Neural progenitor cell (in vitro differentiated cells): ENCODE results near the gene HIBADH. TPM values are rescaled to one million over a fixed set of nuclear protein-coding genes. Genes with fewer than 3 reads are reported as not detected.

Source experiments
- DNase-seq: peaks from one replicate; pipeline ENCODE4 v3.0.0-alpha.2; 2016; ENCODE audit warnings: low spot score
- H2AFZ ChIP-seq: fragments of 200-600 bp; sonication (generic); replicated peaks from 2 replicates; pipeline ENCODE4 v1.6.1; 2016; ENCODE audit warnings: antibody characterized with exemption
- H3F3A ChIP-seq: fragments of 200-600 bp; sonication (generic); 2 replicates; pipeline ENCODE4 v1.6.1; 2016; ENCODE audit warnings: antibody characterized with exemption, low read depth
- H3K27ac ChIP-seq: fragments of 200-600 bp; sonication (generic); 2 replicates; pipeline ENCODE4 v1.5.1; 2016; ENCODE audit warnings: mild to moderate bottlenecking
- H3K27me3 ChIP-seq: fragments of 200-600 bp; sonication (generic); 2 replicates; pipeline ENCODE4 v1.6.1; 2016; ENCODE audit warnings: mild to moderate bottlenecking, moderate library complexity
- H3K36me3 ChIP-seq: fragments of 200-600 bp; sonication (generic); 2 replicates; pipeline ENCODE4 v1.5.1; 2016
- H3K4me1 ChIP-seq: fragments of 200-600 bp; sonication (generic); 2 replicates; pipeline ENCODE4 v1.6.1; 2016; ENCODE audit warnings: mixed run types
- H3K4me2 ChIP-seq: fragments of 200-600 bp; sonication (generic); 2 replicates; pipeline ENCODE4 v1.6.1; 2016
- H3K4me3 ChIP-seq: fragments of 200-600 bp; sonication (generic); 2 replicates; pipeline ENCODE4 v1.5.1; 2016
- H3K79me2 ChIP-seq: fragments of 200-600 bp; sonication (generic); 2 replicates; pipeline ENCODE4 v1.6.1; 2016; ENCODE audit warnings: low read depth
- H3K9ac ChIP-seq: fragments of 200-600 bp; sonication (generic); 2 replicates; pipeline ENCODE4 v1.6.1; 2016
- H3K9me3 ChIP-seq: fragments of 200-600 bp; sonication (generic); 2 replicates; pipeline ENCODE4 v1.5.1; 2016; ENCODE audit warnings: low read depth
- H4K20me1 ChIP-seq: fragments of 200-600 bp; sonication (generic); 2 replicates; pipeline ENCODE4 v1.6.1; 2016; ENCODE audit warnings: low read depth
- H3K27ac Mint-ChIP-seq: 3 replicates; pipeline ENCODE4 v1.8.0; 2021; ENCODE audit warnings: mixed read lengths
- H3K27me3 Mint-ChIP-seq: 2 replicates; pipeline ENCODE4 v1.8.0; 2022; ENCODE audit warnings: low read depth, mild to moderate bottlenecking, inconsistent platforms, moderate library complexity, mixed read lengths; ENCODE audit not compliant: insufficient read depth
- H3K36me3 Mint-ChIP-seq: 3 replicates; pipeline ENCODE4 v1.8.0; 2021; ENCODE audit warnings: mixed read lengths
- H3K4me1 Mint-ChIP-seq: 3 replicates; pipeline ENCODE4 v1.8.0; 2021; ENCODE audit warnings: mixed read lengths
- H3K4me3 Mint-ChIP-seq: 3 replicates; pipeline ENCODE4 v1.8.0; 2021; ENCODE audit warnings: mild to moderate bottlenecking, moderate library complexity, mixed read lengths
- H3K9me3 Mint-ChIP-seq: 3 replicates; pipeline ENCODE4 v1.8.0; 2020; ENCODE audit warnings: mixed read lengths
- CTCF ChIP-seq: fragments of 200-600 bp; sonication (generic); IDR thresholded peaks from 2 replicates; pipeline ENCODE4 v1.5.1; 2017; ENCODE audit warnings: antibody characterized with exemption, mild to moderate bottlenecking
- EZH2 ChIP-seq: fragments of 200-600 bp; sonication (generic); IDR thresholded peaks from 2 replicates; pipeline ENCODE4 v1.6.1; 2017; ENCODE audit warnings: antibody characterized with exemption, mild to moderate bottlenecking, moderate library complexity
- EZH2phosphoT487 ChIP-seq: fragments of 200-600 bp; sonication (generic); IDR thresholded peaks from 2 replicates; pipeline ENCODE4 v1.6.1; 2017; ENCODE audit warnings: antibody characterized with exemption
- total RNA-seq: library from RNA; depleted of rRNA; stranded (reverse); fragments of >200 nt; gene quantifications from 2 replicates; pipeline ENCODE4 v1.2.3, GENCODE V29; 2015; ENCODE audit warnings: low replicate concordance

Gene HIBADH
- total RNA-seq, 1 donor from 2014 or later: 88.6 TPM

GRCh38 chr7:27690649-27691048, 28.0 kb upstream of the HIBADH start:
- TF ChIP-seq CTCF: no peak
- no peak for TF ChIP-seq EZH2
- no peak for TF ChIP-seq EZH2phosphoT487
- H3K27me3 Mint-ChIP-seq: peaks cover 2% of the 10 kb centered on the region
- peaks cover 4% of the 10 kb centered on the region for H3K4me1 ChIP-seq

DNA sequence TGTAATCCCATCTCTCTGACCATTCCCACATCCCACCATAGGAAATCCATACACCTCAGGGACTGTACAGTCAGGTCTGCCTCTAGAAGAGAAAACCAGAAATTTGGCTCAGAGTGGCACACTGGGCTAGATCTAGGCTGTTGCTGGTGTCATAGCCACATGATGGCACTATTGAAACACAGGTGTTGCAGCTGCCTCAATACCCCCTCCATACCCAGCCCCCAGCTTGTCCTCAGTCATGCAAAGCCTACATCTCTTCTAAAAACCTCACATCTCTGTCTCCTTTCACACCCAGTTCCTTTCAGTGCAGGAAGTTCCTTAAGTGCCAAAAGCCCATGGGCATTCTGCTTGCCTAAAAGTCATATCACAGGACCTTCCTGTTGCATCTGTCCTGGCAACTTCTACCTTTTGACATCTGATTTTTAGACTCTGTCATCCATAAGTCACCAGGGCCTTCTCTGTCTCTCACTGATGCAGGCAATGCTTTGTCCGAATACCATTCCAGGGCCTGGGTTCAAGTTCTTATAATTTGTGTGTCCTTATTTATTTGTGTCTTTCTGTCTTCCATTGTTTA, 27.0 kb upstream of the HIBADH start:
- no peaks in the 10 kb centered on the region for H3K27me3 ChIP-seq
- H3K4me3 ChIP-seq: no peak overlapping the region
- H3K27ac Mint-ChIP-seq: no peak overlapping the region
- H3K27me3 Mint-ChIP-seq: no peaks in the 10 kb centered on the region
- peak; percentile 65 for DNase-seq
- H4K20me1 ChIP-seq: no peaks in the 10 kb centered on the region
- H2AFZ ChIP-seq: peak overlapping the region; percentile 20
- H3K9me3 Mint-ChIP-seq: peaks cover 3% of the 10 kb centered on the region
- no peak overlapping the region for H3K4me2 ChIP-seq
- no peak overlapping the region for H3K27ac ChIP-seq
- H3K9ac ChIP-seq: no peak overlapping the region
- no peak for TF ChIP-seq EZH2phosphoT487
- TF ChIP-seq CTCF: peak; percentile 62
- no peak for TF ChIP-seq EZH2
- no peaks in the 10 kb centered on the region for H3K79me2 ChIP-seq
- no peaks in the 10 kb centered on the region for H3K36me3 Mint-ChIP-seq
- peaks cover 4% of the 10 kb centered on the region for H3K4me1 ChIP-seq
- no peaks in the 10 kb centered on the region for H3K36me3 ChIP-seq
- no peaks in the 10 kb centered on the region for H3K4me1 Mint-ChIP-seq
- no peaks in the 10 kb centered on the region for H3K9me3 ChIP-seq
- H3F3A ChIP-seq: no peaks in the 10 kb centered on the region
- H3K4me3 Mint-ChIP-seq: no peak overlapping the region

More at GRCh38 chr7:27690649-27691048, 28.0 kb upstream of the HIBADH start:
- H4K20me1 ChIP-seq: no peaks in the 10 kb centered on the region
- no peak overlapping the region for H3K4me3 ChIP-seq
- Mint-ChIP-seq H3K27ac (no peak overlapping the region), H3K9me3 (peaks cover 3% of the 10 kb centered on the region), H3K4me3 (no peak overlapping the region), H3K36me3 (no peaks in the 10 kb centered on the region), H3K4me1 (no peaks in the 10 kb centered on the region)
- no peaks in the 10 kb centered on the region for H3K9me3 ChIP-seq
- H3K79me2 ChIP-seq: no peaks in the 10 kb centered on the region
- H3K27ac ChIP-seq: no peak overlapping the region
- no peak overlapping the region for H3K9ac ChIP-seq
- H2AFZ ChIP-seq: no peak overlapping the region
- DNase-seq: no peak
- no peaks in the 10 kb centered on the region for H3F3A ChIP-seq
- no peak overlapping the region for H3K4me2 ChIP-seq
- H3K27me3 ChIP-seq: no peaks in the 10 kb centered on the region
- H3K36me3 ChIP-seq: no peaks in the 10 kb centered on the region

DNA sequence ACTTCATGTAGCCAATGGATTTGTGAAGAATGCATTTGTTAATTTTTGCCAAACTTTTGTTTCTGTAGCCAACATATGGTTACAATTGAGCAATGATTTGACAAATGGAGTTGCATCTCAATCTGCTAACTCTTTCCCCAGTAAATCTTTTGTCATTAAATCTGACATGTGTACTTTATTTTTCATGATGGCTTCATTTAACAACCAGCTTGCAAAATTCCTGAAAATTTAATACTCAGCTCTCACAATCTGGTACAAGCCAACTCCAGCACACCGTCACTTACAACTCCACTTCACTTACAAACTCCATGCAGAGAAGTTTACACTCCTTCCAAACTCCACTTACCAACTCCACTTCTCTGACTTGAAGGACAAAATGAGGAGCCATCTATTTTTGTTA, 26.5 kb upstream of the HIBADH start:
- no peak overlapping the region for H3K4me2 ChIP-seq
- peaks cover 4% of the 10 kb centered on the region for H3K4me1 ChIP-seq
- Mint-ChIP-seq H3K27ac (no peak overlapping the region), H3K9me3 (peaks cover 3% of the 10 kb centered on the region), H3K4me3 (no peak overlapping the region), H3K27me3 (no peaks in the 10 kb centered on the region), H3K36me3 (no peaks in the 10 kb centered on the region), H3K4me1 (no peaks in the 10 kb centered on the region)
- TF ChIP-seq EZH2: no peak
- no peak for TF ChIP-seq EZH2phosphoT487
- no peak for TF ChIP-seq CTCF
- H3K27ac ChIP-seq: no peak overlapping the region
- H3K79me2 ChIP-seq: no peaks in the 10 kb centered on the region
- no peaks in the 10 kb centered on the region for H3K27me3 ChIP-seq
- no peak for DNase-seq
- H3K36me3 ChIP-seq: no peaks in the 10 kb centered on the region
- no peaks in the 10 kb centered on the region for H3F3A ChIP-seq
- no peaks in the 10 kb centered on the region for H4K20me1 ChIP-seq
- H3K4me3 ChIP-seq: no peak overlapping the region
- H2AFZ ChIP-seq: no peak overlapping the region
- H3K9ac ChIP-seq: no peak overlapping the region
- H3K9me3 ChIP-seq: no peaks in the 10 kb centered on the region
